DMS153 treated with DMSO at 0.1 percent for 48 hours (cell line): ENCODE results near the gene RTEL1.

Source experiments
- DNase-seq: peaks from one replicate; lab custom pipeline; 2025; ENCODE audit not compliant: unreplicated experiment; lab: John Stamatoyannopoulos, UW

Gene RTEL1

GRCh38 chr20:63689046-63690002 is 31.2 kb downstream of the RTEL1 start:
- DNase-seq, result no peak

GRCh38 chr20:63690003-63690897 is 32.1 kb downstream of the RTEL1 start:
- no peak for DNase-seq

GRCh38 chr20:63690898-63691710 is 33.0 kb downstream of the RTEL1 start:
- no peak for DNase-seq

GRCh38 chr20:63691711-63692435 is 33.8 kb downstream of the RTEL1 start:
- DNase-seq, result no peak

- no peak for DNase-seq
Observed at GRCh38 chr20:63692436-63693082, 34.4 kb downstream of the RTEL1 start.

GRCh38 chr20:63693083-63693732 is 35.1 kb downstream of the RTEL1 start:
- no peak for DNase-seq

- DNase-seq, result no peak
Observed at GRCh38 chr20:63693733-63694583, 35.8 kb downstream of the RTEL1 start.

- DNase-seq, result no peak
Observed at GRCh38 chr20:63694584-63695423, 36.7 kb downstream of the RTEL1 start.

- DNase-seq, result no peak
Observed at GRCh38 chr20:63695424-63696305, 37.6 kb downstream of the RTEL1 start.

- DNase-seq, result no peak
Observed at GRCh38 chr20:63696306-63696627, 38.2 kb downstream of the RTEL1 start.

- no peak for DNase-seq
Observed at GRCh38 chr20:63696628-63697356, 38.7 kb downstream of the RTEL1 start, which contains the start of gene TNFRSF6B. TNFRSF6B (plus strand) TSS chr20:63696652; CDS start chr20:63696768, 116 bp downstream.

GRCh38 chr20:63697357-63697867 is 39.3 kb downstream of the RTEL1 start:
- no peak for DNase-seq

GRCh38 chr20:63697868-63698545 is 39.9 kb downstream of the RTEL1 start:
- DNase-seq, result no peak

- DNase-seq, result no peak
Observed at GRCh38 chr20:63698739-63699465, 40.8 kb downstream of the RTEL1 start.
